GM13976 (cell line): Measurements from ENCODE around the gene TEC.

Source experiments
- DNase-seq: peaks from one replicate; pipeline ENCODE4 v3.0.0; 2012; ENCODE audit warnings: low spot score
- CTCF ChIP-seq: IDR thresholded peaks from 2 replicates; pipeline ENCODE4 v1.5.1; 2012; ENCODE audit warnings: borderline replicate concordance, mild to moderate bottlenecking; ENCODE audit not compliant: insufficient read depth; ENCODE audit errors: extremely low read depth, missing control alignments, control extremely low read depth
- in situ Hi-C: fragments of 300-500 bp; cut with MboI; formaldehyde crosslinking; loops from one replicate; pipeline ENCODE4 v1.12.0; 2022; ENCODE audit warnings: low sequenced_read_pairs, mixed read lengths, inconsistent platforms; ENCODE audit not compliant: unreplicated experiment

TEC gene

GRCh38 chr4:48085821-48086589 is 183.6 kb downstream of the TEC start:
- no peak for TF ChIP-seq CTCF
- no peak for DNase-seq
- in situ Hi-C loops, result loop anchor here (25.0 kb wide), 2 partner anchors 149 to 399 kb away; no protein-coding TSS in a partner anchor
